Stomach smooth muscle (tissue), 2 donors: Measurements from ENCODE around the gene ZC3H13.

Source experiments
- H3K27ac ChIP-seq: one replicate; pipeline ENCODE4 v1.7.0; 2013; ENCODE audit warnings: mild to moderate bottlenecking, low read length, inconsistent platforms
- H3K27me3 ChIP-seq, 2 donors: one replicate each; pipeline ENCODE4 v1.7.0; 2013; ENCODE audit warnings: low read length in 2 of 2; ENCODE audit not compliant: insufficient read depth in 2 of 2, control insufficient read depth in 1 of 2
- H3K36me3 ChIP-seq, 2 donors: one replicate each; pipeline ENCODE4 v1.7.0; 2013; ENCODE audit warnings: low read length in 2 of 2; ENCODE audit not compliant: control insufficient read depth in 2 of 2, insufficient read depth in 2 of 2
- H3K4me1 ChIP-seq: one replicate; pipeline ENCODE4 v1.7.0; 2013; ENCODE audit warnings: low read length; ENCODE audit not compliant: control insufficient read depth, insufficient read depth
- H3K4me3 ChIP-seq, 2 donors: one replicate each; pipeline ENCODE4 v1.7.0; 2013; ENCODE audit warnings: low read length in 2 of 2
- H3K9ac ChIP-seq, 2 donors: one replicate each; pipeline ENCODE4 v1.7.0; 2013; ENCODE audit warnings: low read length in 2 of 2, mild to moderate bottlenecking in 1 of 2
- H3K9me3 ChIP-seq, 2 donors: one replicate each; pipeline ENCODE4 v1.7.0; 2013; ENCODE audit warnings: low read length in 2 of 2; ENCODE audit not compliant: control insufficient read depth in 2 of 2
- donor health status: healthy.
- donor health status: Pancreatic carcinoma.

Gene ZC3H13

DNA sequence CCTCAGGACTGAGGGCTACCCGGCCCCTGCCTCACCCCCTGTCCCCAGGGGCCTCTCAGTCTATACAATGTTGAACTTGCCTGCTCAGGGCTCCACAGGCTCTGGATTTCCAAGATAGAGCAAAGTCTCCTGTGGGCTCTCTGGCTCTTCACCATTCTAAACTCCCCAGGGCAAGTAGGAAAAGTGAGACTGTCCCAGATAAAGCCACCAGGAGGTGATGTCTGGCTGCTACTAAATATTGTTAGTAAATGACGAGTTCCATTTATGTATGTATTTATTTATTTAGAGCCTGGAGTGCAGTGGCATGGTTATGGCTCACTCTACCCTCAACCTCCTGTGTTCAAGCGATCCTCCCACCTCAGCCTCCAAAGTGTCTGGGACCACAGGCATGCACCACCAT is 127.4 kb downstream of the ZC3H13 start:
- Histone ChIP-seq H3K27ac (no peak overlapping the region), H3K9me3 (no peaks in the 10 kb centered on the region), H3K4me3 (no peak overlapping the region)

GRCh38 chr13:45921162-45921736 is 131.3 kb downstream of the ZC3H13 start:
- H3K9ac ChIP-seq = no peak overlapping the region
- H3K4me3 ChIP-seq = no peak overlapping the region
- no peaks in the 10 kb centered on the region for H3K9me3 ChIP-seq
- no peaks in the 10 kb centered on the region for H3K36me3 ChIP-seq
- H3K27me3 ChIP-seq = peaks cover 0 to 4% of the 10 kb centered on the region in 2 donors
- no peaks in the 10 kb centered on the region for H3K4me1 ChIP-seq
- H3K27ac ChIP-seq = no peak overlapping the region

More for the DNA sequence above, 127.4 kb downstream of the ZC3H13 start:
- H3K36me3 ChIP-seq = no peaks in the 10 kb centered on the region
- peaks cover 4% of the 10 kb centered on the region for H3K4me1 ChIP-seq
- H3K9ac ChIP-seq = no peak overlapping the region
- H3K27me3 ChIP-seq = peaks cover 0 to 2% of the 10 kb centered on the region in 2 donors

- Histone ChIP-seq H3K27me3 (peaks cover 0 to 2% of the 10 kb centered on the region in 2 donors), H3K27ac (no peak overlapping the region), H3K9me3 (no peaks in the 10 kb centered on the region), H3K4me1 (no peaks in the 10 kb centered on the region), H3K4me3 (no peak overlapping the region), H3K9ac (no peak overlapping the region), H3K36me3 (no peaks in the 10 kb centered on the region)
Observed at GRCh38 chr13:45918597-45918996, 133.9 kb downstream of the ZC3H13 start.

DNA sequence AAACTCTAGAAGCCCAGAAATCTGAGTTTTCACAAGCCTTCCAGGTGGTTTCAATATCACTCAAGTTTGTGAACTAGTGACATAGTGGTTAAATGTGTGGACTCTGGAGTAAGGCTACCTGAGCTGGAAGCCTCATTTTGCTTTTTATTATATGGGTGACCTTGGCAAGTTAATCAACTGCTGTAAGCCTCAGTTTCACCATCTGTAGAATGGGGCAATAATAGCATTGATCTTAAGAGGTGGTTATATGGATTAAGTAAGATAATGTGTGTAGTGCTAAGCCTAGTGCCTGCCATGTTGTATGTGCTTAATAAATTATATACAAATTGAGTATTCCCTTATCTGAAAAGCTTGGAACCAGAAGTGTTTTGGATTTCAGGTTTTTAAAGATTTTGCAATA is 135.5 kb downstream of the ZC3H13 start:
- H3K4me3 ChIP-seq = no peak overlapping the region
- H3K9ac ChIP-seq = no peak overlapping the region
- no peaks in the 10 kb centered on the region for H3K9me3 ChIP-seq
- no peaks in the 10 kb centered on the region for H3K4me1 ChIP-seq
- no peaks in the 10 kb centered on the region for H3K36me3 ChIP-seq
- H3K27me3 ChIP-seq = peaks cover 0 to 2% of the 10 kb centered on the region in 2 donors
- no peak overlapping the region for H3K27ac ChIP-seq

- peaks cover 0 to 2% of the 10 kb centered on the region in 2 donors for H3K27me3 ChIP-seq
- H3K27ac ChIP-seq = no peak overlapping the region
- no peaks in the 10 kb centered on the region for H3K36me3 ChIP-seq
- no peak overlapping the region for H3K9ac ChIP-seq
- H3K4me3 ChIP-seq = no peak overlapping the region
- H3K9me3 ChIP-seq = no peaks in the 10 kb centered on the region
- H3K4me1 ChIP-seq = no peaks in the 10 kb centered on the region
Observed at GRCh38 chr13:45915686-45916439, 136.7 kb downstream of the ZC3H13 start.

DNA sequence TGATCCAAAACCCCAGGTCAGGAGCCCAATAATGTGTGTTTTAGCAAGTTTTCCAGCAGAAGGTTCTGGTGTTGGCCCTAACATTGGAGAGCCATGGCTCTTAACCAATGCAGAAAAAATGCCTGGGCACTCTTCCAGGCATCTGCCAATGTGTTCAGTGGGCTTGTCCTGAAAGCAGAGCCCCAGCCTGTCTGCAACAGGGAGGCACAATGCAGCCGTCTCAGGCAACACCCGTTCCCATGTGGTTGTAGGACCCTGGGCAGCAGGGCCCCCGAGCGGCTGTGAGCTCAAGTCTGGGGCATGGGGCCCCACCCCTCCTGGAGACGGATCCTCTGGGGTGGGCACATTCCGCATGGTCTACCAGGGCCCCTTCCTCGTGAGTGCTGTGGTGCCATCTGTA is 142.9 kb downstream of the ZC3H13 start:
- Histone ChIP-seq H3K36me3 (no peaks in the 10 kb centered on the region), H3K9me3 (no peaks in the 10 kb centered on the region), H3K4me3 (no peak overlapping the region), H3K4me1 (no peaks in the 10 kb centered on the region), H3K27me3 (peaks cover 0 to 2% of the 10 kb centered on the region in 2 donors), H3K9ac (no peak overlapping the region), H3K27ac (no peak overlapping the region)

GRCh38 chr13:45909089-45909488 is 143.5 kb downstream of the ZC3H13 start:
- Histone ChIP-seq H3K9me3 (no peaks in the 10 kb centered on the region), H3K4me1 (no peaks in the 10 kb centered on the region), H3K4me3 (no peak overlapping the region), H3K27ac (no peak overlapping the region), H3K36me3 (no peaks in the 10 kb centered on the region), H3K27me3 (peaks cover 0 to 2% of the 10 kb centered on the region in 2 donors), H3K9ac (no peak overlapping the region)

GRCh38 chr13:45907503-45907902 is 145.0 kb downstream of the ZC3H13 start:
- Histone ChIP-seq H3K36me3 (no peaks in the 10 kb centered on the region), H3K9me3 (no peaks in the 10 kb centered on the region), H3K27ac (no peak overlapping the region), H3K27me3 (peaks cover 0 to 2% of the 10 kb centered on the region in 2 donors), H3K4me3 (no peak overlapping the region), H3K9ac (no peak overlapping the region), H3K4me1 (no peaks in the 10 kb centered on the region)
